GM10266 (cell line): Measurements from ENCODE around the gene RHBG.
"Not testable (repeated sequence)": the region's sequence is repeated elsewhere in the genome, so short reads cannot be mapped to it uniquely, and the experiment has no call there.

ENCODE experiments used
- DNase-seq: peaks from one replicate; pipeline ENCODE4 v3.0.0; 2012; ENCODE audit errors: extremely low spot score
- TF ChIP-seq, protein P1 (sequence below): IDR thresholded peaks from 2 replicates; pipeline ENCODE4 v1.5.1; 2012; ENCODE audit warnings: mild to moderate bottlenecking, low read depth; ENCODE audit not compliant: control insufficient read depth, insufficient read depth; ENCODE audit errors: missing control alignments

The RHBG gene, protein sequence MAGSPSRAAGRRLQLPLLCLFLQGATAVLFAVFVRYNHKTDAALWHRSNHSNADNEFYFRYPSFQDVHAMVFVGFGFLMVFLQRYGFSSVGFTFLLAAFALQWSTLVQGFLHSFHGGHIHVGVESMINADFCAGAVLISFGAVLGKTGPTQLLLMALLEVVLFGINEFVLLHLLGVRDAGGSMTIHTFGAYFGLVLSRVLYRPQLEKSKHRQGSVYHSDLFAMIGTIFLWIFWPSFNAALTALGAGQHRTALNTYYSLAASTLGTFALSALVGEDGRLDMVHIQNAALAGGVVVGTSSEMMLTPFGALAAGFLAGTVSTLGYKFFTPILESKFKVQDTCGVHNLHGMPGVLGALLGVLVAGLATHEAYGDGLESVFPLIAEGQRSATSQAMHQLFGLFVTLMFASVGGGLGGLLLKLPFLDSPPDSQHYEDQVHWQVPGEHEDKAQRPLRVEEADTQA

DNA sequence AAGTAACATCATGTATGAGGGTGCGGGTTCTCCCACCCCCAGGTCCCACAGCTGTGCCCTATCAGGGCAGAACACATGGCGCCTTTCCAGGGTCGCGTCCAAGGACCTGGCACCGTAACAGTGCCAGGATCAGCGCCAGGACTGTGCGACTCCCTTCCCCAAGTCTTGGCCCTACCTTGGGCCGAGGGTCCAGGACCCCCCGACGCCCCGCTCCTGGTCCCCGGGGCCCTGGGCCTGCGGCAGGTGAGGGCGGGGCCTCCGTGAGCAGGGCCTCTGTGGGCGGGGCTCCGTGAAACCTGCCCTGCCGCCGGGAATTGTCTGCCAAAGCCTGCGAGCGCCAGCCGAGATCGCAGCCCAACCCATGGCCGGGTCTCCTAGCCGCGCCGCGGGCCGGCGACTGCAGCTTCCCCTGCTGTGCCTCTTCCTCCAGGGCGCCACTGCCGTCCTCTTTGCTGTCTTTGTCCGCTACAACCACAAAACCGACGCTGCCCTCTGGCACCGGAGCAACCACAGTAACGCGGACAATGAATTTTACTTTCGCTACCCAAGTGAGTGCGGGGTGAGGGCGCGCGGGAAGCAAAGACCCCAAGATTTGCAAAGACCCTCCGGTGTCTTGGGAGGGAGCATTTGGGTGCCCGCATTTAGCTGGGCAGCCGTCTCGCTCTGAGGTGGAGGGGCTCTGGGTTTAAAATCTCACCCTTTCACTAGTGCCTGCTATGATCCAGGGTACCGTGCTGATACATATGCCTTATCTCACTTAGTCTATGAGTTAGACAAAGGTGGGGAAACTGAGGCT lies at the start of gene RHBG:
Gene RHBG, plus strand, starts transcription at position 323 of the 796 bp plus-strand sequence. Its CDS starts 39 bp downstream, at position 362.
- no peak for DNase-seq
- TF ChIP-seq, protein P1, sequence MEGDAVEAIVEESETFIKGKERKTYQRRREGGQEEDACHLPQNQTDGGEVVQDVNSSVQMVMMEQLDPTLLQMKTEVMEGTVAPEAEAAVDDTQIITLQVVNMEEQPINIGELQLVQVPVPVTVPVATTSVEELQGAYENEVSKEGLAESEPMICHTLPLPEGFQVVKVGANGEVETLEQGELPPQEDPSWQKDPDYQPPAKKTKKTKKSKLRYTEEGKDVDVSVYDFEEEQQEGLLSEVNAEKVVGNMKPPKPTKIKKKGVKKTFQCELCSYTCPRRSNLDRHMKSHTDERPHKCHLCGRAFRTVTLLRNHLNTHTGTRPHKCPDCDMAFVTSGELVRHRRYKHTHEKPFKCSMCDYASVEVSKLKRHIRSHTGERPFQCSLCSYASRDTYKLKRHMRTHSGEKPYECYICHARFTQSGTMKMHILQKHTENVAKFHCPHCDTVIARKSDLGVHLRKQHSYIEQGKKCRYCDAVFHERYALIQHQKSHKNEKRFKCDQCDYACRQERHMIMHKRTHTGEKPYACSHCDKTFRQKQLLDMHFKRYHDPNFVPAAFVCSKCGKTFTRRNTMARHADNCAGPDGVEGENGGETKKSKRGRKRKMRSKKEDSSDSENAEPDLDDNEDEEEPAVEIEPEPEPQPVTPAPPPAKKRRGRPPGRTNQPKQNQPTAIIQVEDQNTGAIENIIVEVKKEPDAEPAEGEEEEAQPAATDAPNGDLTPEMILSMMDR = no peak

DNA sequence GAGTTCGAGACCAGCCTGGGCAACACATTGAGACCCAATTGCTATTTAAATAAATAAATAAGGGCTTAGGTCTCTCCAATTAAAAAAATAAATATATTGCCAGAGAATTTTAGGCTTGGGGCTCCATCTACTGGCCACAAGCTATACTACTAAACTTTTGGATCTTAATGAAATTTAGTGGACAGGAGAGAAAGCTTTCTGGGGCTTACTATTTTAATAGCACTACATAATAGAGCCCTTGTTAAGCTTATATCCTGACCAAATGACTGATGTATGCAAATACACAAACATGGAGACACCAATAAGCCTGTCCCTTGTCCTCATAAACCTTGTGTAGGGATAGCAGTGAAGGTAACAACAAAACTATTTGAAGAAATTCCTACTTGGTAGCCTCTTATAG lies 49.3 kb upstream of the RHBG start:
- DNase-seq = no peak
- TF ChIP-seq, protein P1 = peak; percentile 36

DNA sequence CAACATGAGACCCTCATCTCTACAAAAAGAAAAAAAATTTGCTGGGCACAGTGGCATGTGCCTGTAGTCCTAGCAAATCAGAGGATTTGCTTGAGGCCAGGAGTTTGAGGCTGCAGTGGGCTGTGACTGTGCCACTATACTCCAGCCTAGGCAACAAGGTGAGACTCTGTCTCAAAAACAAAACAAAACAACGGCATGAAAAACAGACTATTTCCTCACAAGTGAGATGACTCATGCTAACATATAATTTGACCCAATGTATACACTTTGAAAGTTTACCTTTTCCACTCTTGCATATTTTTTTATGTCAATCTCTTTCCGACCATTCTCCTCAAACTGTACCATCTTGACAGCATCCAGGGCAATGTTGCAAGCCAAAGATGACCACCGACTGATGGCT lies 48.5 kb upstream of the RHBG start:
- DNase-seq = no peak
- TF ChIP-seq, protein P1 = no peak

DNA sequence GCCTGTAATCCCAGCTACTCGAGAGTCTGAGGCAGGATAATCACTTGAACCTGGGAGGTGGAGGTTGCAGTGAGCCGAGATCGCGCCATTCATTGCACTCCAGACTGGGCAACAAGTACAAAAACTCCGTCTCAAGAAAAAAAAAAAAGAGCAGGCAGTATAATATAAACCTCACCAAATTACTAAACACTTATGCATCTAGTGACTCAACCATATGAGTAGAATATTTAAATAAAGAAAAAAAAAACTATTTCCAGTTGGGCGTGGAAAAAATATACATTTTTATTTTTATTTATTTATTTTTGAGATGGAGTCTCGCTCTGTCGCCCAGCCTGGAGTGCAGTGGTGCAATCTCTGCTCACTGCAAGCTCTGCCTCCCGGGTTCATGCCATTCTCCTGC lies 45.8 kb upstream of the RHBG start:
- DNase-seq = not testable (repeated sequence)

DNA sequence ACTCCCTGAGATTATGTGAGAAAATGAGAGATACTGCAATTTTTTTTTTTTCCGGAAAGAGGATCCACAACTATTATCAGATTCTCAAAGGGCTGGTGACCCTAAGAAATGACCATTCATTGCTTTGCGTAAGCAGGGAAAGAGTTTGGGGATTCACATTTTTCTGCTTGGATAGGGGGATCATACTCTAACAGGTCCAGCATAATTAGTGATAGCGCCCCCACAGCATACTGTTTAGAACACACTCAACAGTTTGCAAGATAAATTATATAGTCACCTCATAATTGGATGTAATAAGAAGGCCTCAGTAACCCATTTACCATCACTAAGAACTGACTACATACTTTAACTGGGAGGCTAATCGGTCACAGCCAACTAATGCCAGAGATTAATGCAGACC lies 32.8 kb upstream of the RHBG start:
- DNase-seq = peak; percentile 31
- TF ChIP-seq, protein P1 = peak; percentile 23

DNA sequence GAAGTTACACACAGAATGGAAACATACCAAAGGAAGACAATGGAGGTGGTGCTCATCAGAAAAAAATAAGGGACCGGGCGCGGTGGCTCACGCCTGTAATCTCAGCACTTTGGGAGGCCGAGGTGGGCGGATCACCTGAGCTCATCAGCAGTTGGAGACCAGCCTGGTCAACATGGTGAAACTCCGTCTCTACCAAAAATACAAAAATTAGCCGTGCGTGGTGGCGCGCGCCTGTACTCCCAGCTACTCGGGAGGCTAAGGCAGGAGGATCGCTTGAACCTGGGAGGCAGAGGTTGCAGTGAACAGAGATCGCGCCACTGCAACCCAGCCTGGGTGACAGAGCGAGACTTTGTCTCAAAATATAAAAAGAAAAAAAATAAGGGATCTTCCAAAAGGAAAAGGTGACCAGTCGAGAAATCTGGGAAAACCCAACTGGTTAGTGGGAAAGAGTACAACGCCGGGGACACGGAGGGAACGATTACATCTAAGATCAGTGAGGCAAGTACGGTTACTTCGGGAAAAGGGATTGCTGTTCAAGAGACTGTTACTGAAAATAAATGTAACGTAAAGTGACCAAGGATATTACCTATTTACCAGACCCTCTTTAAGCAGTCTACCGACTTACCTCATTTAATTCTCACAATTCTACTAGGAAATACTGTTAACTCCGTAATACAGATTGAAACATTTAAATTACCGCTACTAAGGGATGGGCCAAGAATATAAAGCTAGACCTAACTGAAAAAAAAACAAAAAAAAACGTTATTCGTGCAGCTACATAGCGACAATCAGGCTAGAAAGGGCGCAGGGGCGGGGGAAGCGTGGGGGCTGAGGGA lies 31.7 kb upstream of the RHBG start:
- TF ChIP-seq, protein P1 = no peak
- no peak for DNase-seq

DNA sequence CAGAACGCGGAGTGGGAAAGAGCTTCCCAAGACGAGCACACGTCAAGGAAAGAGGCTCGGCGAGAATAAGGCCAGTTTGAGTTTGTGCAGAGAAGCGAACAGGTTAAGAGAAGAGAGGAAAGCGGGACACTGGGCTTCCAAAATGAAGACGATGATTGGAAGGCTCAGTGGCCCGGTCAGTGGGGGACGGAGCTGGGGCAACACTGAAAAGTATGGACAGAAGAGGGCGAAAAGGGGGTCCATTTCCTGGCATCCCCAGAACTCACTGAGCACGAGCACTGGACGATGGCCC lies 31.2 kb upstream of the RHBG start:
- no peak for DNase-seq

More for the DNA sequence above, 31.2 kb upstream of the RHBG start:
- TF ChIP-seq, protein P1 = no peak
